Heart left ventricle (tissue), 16 donors: Measurements from ENCODE around the gene ASIC2. TPM values are rescaled to one million over a fixed set of nuclear protein-coding genes. Genes with fewer than 3 reads are reported as not detected.

Experiments used
- ATAC-seq, 4 donors: fragments of 200-7000 bp; cut with Tn5 transposase; one replicate each; pipeline ENCODE4 v1.9.1; 2020 to 2022; ENCODE audit warnings: moderate library complexity in 4 of 4, mild to moderate bottlenecking in 3 of 4, moderate number of reproducible peaks in 1 of 4
- DNase-seq, 5 donors: peaks; one replicate each; pipeline ENCODE4 v3.0.0-alpha.2; 2020
- H3K27ac ChIP-seq, 12 donors: fragments of 200-600 bp; sonication (generic) in 4 of 12; one replicate each; pipeline versions ENCODE4 v1.5.0 to v1.8.0; 2016 to 2022; ENCODE audit warnings: mild to moderate bottlenecking in 2 of 12
- H3K27me3 ChIP-seq, 9 donors: fragments of 200-600 bp; sonication (generic) in 2 of 9; one replicate each; pipeline versions ENCODE4 v1.5.1 to v1.8.0; 2016 to 2022; ENCODE audit warnings: mild to moderate bottlenecking in 3 of 9
- H3K36me3 ChIP-seq, 9 donors: fragments of 200-600 bp; sonication (generic) in 2 of 9; one replicate each; pipeline versions ENCODE4 v1.5.0 to v1.8.0; 2018 to 2022; ENCODE audit warnings: mild to moderate bottlenecking in 2 of 9
- H3K4me1 ChIP-seq, 12 donors: fragments of 200-600 bp; sonication (generic) in 4 of 12; one replicate each; pipeline versions ENCODE4 v1.5.0 to v1.8.0; 2016 to 2022; ENCODE audit warnings: mild to moderate bottlenecking in 3 of 12
- H3K4me3 ChIP-seq, 12 donors: fragments of 200-600 bp; sonication (generic) in 4 of 12; one replicate each; pipeline versions ENCODE4 v1.5.0 to v1.8.0; 2017 to 2022; ENCODE audit warnings: mild to moderate bottlenecking in 9 of 12, moderate library complexity in 4 of 12
- H3K9me3 ChIP-seq, 12 donors: fragments of 200-600 bp; sonication (generic) in 4 of 12; one replicate each; pipeline versions ENCODE4 v1.5.0 to v1.8.0; 2016 to 2022; ENCODE audit warnings: mild to moderate bottlenecking in 1 of 12
- CTCF ChIP-seq, 12 donors: fragments of 200-600 bp; sonication (generic) in 4 of 12; IDR thresholded peaks; one replicate each; pipeline versions ENCODE4 v1.5.0 to v1.8.0; 2018 to 2022; ENCODE audit warnings: antibody characterized with exemption in 12 of 12, mild to moderate bottlenecking in 5 of 12
- POLR2A ChIP-seq, 2 donors: fragments of 450-650 bp; IDR thresholded peaks; one replicate each; pipeline ENCODE4 v1.6.1; 2017; ENCODE audit warnings: antibody characterized with exemption in 2 of 2, mild to moderate bottlenecking in 2 of 2, moderate library complexity in 2 of 2
- WGBS, 4 donors: extraction: QIAGEN DNeasy Blood & Tissue Kit in 2 of 4; methylation state at CpG; one replicate each; pipeline versions ENCODE4 v1.1.5 to v1.1.7; 2013 to 2018; 5-methylcytosine and 5-hydroxymethylcytosine counted together
- intact Hi-C, 10 donors: fragments of 100-400 bp; cut with DNase I; formaldehyde crosslinking; loops; one replicate each; pipeline versions ENCODE4 v1.11.1 to v1.14.2; 2022
- polyA plus RNA-seq, 2 donors: library from polyadenylated mRNA; stranded (reverse); fragments of 200-250 nt; gene quantifications; one replicate each; pipeline ENCODE4 v1.2.3, GENCODE V29; 2013
- total RNA-seq, 9 donors: library from RNA; depleted of rRNA in 2 of 9; stranded (reverse); fragments of >200 nt in 2 of 9; fragmentation: NEBNext Ultra II Directional in 3 of 9; extraction: Animal tissue kit (Norgen Biotek cat#: 25700) in 3 of 9; gene quantifications; one replicate each; pipeline versions ENCODE4 v1.1.0 to v1.2.4, GENCODE V29; 2016 to 2023
- donor health status: ischemic (EF 13 %, LVEDD 7.1; RV severe dilation, severe dysfunction).
- donor health status: healthy with polysubstance abuse.
- donor health status: DM: no; HTN: yes; CAD: no.
- donor health status: DM: no; HTN: no; CAD: no.
- donor health status: ischemic (EF 25% LVEDD 6.9; RV normal size, moderate dysfunction).
- donor health status: ischemic (EF 25% LVEDD 5.7; RV mildly dilated, moderate dysfunction).
- donor health status: healthy.
- donor health status: DM: yes; HTN: yes; CAD: no.
- donor health status: ischemic (EF 35%, LVEDD 5.7; RV mildly dilated, moderate dysfunction).
- donor health status: nonischemic (EF 11% LVEDD 7.7; RV severe dilation, severe dysfunction).
- donor health status: DM: yes; HTN: yes; CAD: no.
- donor health status: PGD.
- donor health status: ischemic (EF 29% LVEDD 5.4; RV normal size, mild dysfunction).
- donor health status: nonischemic (EF 23%, LVEDD 6.1; RV moderate dilation, normal function).

ASIC2 gene
- total and polyA plus RNA-seq, 11 donors, result 1.1 TPM; not detected in 10

DNA sequence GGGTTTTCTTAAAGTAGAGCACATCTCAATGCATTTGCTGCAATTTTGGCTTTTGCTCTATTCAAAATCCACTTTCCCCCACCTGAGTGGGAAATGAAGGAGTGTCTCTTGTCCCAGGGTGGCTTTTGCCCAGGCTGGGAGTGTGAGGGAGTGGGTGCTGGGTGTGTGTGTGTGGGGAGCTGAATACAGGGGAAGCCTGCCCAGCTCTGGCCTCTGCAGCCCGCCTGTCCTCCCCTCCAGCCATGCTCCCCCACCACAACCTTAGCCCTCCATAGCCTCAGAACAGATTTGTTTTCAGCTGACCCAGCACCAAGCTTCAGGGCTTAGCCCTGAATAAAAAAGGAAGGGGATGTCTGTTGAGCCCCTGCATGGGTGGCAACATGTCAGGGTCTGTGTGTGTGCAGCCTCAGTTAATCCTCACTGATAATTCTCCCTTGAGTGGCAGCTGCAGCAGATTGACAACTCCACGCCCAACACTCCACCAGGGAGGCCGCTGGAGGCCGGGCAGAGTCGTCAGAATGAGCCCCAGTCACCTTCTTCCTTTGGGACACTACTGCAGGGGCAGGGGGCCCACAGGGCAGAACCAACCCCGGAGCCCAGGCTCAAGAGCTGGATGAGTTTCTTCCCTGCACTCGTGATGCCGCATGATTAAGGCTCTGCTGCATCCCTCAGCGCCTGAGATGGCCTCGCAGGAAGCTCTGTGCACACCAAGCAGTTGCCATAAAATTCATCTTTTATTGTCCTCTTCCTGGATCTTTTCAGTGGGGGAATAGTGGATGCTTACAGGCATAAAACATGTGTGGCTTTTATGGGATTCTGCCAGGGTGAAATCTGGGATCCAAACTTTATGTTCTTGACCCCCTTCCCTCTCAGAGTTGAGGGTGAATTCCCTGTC, 246.5 kb downstream of the ASIC2 start:
- H3K9me3 ChIP-seq, result no peaks in the 10 kb centered on the region
- DNase-seq (no peak), ATAC-seq (no peak)
- 57 to 77% (median 63%) methylated on average over 10 of the region's 10 CpGs for WGBS, 4 donors
- H3K27ac ChIP-seq, result no peak overlapping the region
- H3K4me1 ChIP-seq, result no peaks in the 10 kb centered on the region
- no peak for TF ChIP-seq CTCF (IDR thresholded peaks at IDR 0.05)
- TF ChIP-seq POLR2A (IDR thresholded peaks at IDR 0.05), result no peak
- no peaks in the 10 kb centered on the region for H3K36me3 ChIP-seq
- intact Hi-C loops, result loop anchor here in 5 of 10 donors (10.0 kb wide), 4 partner anchors 58 to 708 kb away; no protein-coding TSS in a partner anchor
- H3K4me3 ChIP-seq, result no peak overlapping the region
- H3K27me3 ChIP-seq, result peaks cover 0 to 13% (median 0%) of the 10 kb centered on the region in 9 donors

DNA sequence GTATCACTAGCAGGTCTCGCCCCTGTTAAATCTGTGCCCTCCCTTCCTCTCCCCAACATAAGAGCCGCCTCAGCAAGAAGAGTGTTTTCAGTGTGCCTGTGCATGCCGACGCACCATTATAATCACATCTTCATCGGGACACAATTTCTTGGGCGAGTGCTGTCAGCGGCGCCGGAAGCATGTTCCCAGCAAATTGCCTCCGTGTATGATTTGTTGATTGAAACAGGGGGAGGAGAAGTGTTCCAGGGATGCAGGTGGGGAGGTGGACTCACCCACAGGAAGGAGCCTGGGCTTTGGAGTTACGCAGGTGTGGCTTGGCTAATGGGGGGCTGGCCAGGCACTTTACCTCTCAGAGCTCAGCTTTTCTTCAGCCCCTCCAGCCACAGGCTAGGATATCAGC, 247.9 kb downstream of the ASIC2 start:
- intact Hi-C loops, result loop anchor here in 5 of 10 donors (10.0 kb wide), 4 partner anchors 60 to 710 kb away; no protein-coding TSS in a partner anchor
- DNase-seq, result no peak
- no peak overlapping the region for H3K27ac ChIP-seq
- no peak for ATAC-seq
- H3K4me3 ChIP-seq, result no peak overlapping the region
- H3K36me3 ChIP-seq, result no peaks in the 10 kb centered on the region
- no peaks in the 10 kb centered on the region for H3K9me3 ChIP-seq
- no peak for TF ChIP-seq POLR2A (IDR thresholded peaks at IDR 0.05)
- TF ChIP-seq CTCF (IDR thresholded peaks at IDR 0.05), result no peak
- peaks cover 0 to 8% (median 3%) of the 10 kb centered on the region in 12 donors for H3K4me1 ChIP-seq
- 86 to 97% (median 92%) methylated on average over 11 of the region's 11 CpGs for WGBS, 4 donors
- H3K27me3 ChIP-seq, result peaks cover 0 to 2% (median 0%) of the 10 kb centered on the region in 9 donors

GRCh38 chr17:33044771-33045170, 248.3 kb downstream of the ASIC2 start:
- Histone ChIP-seq H3K9me3 (no peaks in the 10 kb centered on the region), H3K36me3 (no peaks in the 10 kb centered on the region), H3K4me3 (no peak overlapping the region), H3K27ac (no peak overlapping the region), H3K27me3 (no peaks in the 10 kb centered on the region), H3K4me1 (peaks cover 0 to 12% (median 6%) of the 10 kb centered on the region in 12 donors)
- TF ChIP-seq POLR2A (IDR thresholded peaks at IDR 0.05) (no peak), CTCF (IDR thresholded peaks at IDR 0.05) (no peak)
- 87 to 94% (median 93%) methylated on average over 3 of the region's 3 CpGs for WGBS, 4 donors
- intact Hi-C loops, result loop anchor here in 5 of 10 donors (10.0 kb wide), 4 partner anchors 60 to 710 kb away; no protein-coding TSS in a partner anchor
- DNase-seq, result no peak
- ATAC-seq, result no peak

DNA sequence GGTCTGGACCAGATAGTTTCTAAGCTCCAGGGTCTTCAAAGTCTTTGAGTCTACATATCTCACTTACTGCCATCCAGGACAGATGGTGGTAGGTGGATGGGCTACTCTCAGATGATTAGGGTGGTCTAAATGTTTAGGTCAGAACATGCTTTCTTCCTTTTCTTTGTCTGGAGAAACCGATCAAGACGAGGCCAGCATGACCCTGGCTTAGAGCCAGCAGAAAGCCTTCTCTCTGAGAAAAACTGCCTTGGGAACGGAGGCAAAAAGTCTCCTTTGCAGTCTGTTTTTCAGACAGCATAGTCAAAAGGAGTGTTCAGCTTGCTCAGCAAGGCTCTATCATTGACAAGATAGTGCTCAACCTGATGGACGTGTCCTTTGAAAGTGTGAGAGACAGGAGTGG, 252.6 kb downstream of the ASIC2 start:
- no peaks in the 10 kb centered on the region for H3K9me3 ChIP-seq
- H3K36me3 ChIP-seq, result no peaks in the 10 kb centered on the region
- H3K27me3 ChIP-seq, result peaks cover 0 to 12% (median 0%) of the 10 kb centered on the region in 9 donors
- WGBS, 4 donors, result 31 to 51% (median 42%) methylated on average over 4 of the region's 4 CpGs
- no peak for TF ChIP-seq CTCF (IDR thresholded peaks at IDR 0.05)
- TF ChIP-seq POLR2A (IDR thresholded peaks at IDR 0.05), result no peak
- peaks cover 0 to 23% (median 15%) of the 10 kb centered on the region in 12 donors for H3K4me1 ChIP-seq
- ATAC-seq (no peak), DNase-seq (no peak)
- H3K4me3 ChIP-seq, result no peak overlapping the region
- H3K27ac ChIP-seq, result no peak overlapping the region
- intact Hi-C loops, result loop anchor here in 5 of 10 donors (10.0 kb wide), 4 partner anchors 64 to 714 kb away; no protein-coding TSS in a partner anchor
